Astrocyte (in vitro differentiated cells and primary cell): ENCODE results near the gene ABCA3.

Experiments used
- EZH2 ChIP-seq: IDR thresholded peaks from 2 replicates; pipeline ENCODE4 v1.6.1; 2012; ENCODE audit warnings: mild to moderate bottlenecking, low read length, inconsistent platforms; ENCODE audit not compliant: insufficient read depth
- TF ChIP-seq, protein P1 (sequence below): IDR thresholded peaks from 2 replicates; pipeline ENCODE4 v1.5.1; 2011; ENCODE audit warnings: low read depth, mild to moderate bottlenecking, inconsistent platforms, low read length, moderate library complexity; ENCODE audit not compliant: insufficient read depth

DNA sequence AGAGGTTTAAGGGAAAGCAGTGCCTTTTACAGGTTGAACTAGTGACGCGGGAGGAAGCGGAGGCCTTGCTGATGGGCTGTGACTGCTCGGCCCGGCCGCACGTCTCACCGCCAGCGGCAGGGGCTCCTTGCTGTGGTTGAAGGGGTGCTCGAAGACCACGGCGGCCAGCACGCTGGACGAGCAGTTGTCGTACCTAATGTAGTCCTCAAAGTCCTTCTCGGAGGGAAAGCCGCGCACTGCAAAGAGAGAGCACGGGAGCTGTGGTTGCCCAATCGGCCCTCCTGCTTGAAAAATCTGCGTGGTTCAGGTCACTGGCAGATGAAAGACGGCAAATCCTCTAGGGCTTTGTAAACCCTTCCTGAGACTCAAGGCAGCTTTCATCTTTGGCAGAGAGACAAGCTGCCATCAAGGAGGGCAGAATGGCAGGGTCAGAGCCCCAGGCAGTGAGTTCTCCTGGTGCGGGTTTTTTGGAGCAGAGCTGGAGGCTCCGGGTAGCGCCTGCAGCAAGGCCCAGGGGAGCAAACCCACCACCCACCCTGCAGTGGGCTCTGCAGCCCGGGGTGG, 16.1 kb downstream of the ABCA3 start:
- TF ChIP-seq, protein P1, sequence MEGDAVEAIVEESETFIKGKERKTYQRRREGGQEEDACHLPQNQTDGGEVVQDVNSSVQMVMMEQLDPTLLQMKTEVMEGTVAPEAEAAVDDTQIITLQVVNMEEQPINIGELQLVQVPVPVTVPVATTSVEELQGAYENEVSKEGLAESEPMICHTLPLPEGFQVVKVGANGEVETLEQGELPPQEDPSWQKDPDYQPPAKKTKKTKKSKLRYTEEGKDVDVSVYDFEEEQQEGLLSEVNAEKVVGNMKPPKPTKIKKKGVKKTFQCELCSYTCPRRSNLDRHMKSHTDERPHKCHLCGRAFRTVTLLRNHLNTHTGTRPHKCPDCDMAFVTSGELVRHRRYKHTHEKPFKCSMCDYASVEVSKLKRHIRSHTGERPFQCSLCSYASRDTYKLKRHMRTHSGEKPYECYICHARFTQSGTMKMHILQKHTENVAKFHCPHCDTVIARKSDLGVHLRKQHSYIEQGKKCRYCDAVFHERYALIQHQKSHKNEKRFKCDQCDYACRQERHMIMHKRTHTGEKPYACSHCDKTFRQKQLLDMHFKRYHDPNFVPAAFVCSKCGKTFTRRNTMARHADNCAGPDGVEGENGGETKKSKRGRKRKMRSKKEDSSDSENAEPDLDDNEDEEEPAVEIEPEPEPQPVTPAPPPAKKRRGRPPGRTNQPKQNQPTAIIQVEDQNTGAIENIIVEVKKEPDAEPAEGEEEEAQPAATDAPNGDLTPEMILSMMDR, result no peak
- no peak for TF ChIP-seq EZH2
